ENCODE results near the gene LIMK2. TPM values are rescaled to one million over a fixed set of nuclear protein-coding genes. Genes with fewer than 3 reads are reported as not detected.

The LIMK2 gene
- total RNA-seq, 1 experiment from 2014 or later, result 42.8 TPM

- Mint-ChIP-seq H3K27ac (no peak overlapping the region), H3K9me3 (no peaks in the 10 kb centered on the region), H3K36me3 (no peaks in the 10 kb centered on the region), H3K4me3 (no peak overlapping the region), H3K4me1 (peaks cover 11% of the 10 kb centered on the region), H3K27me3 (ENCODE audit: low read depth) (no peaks in the 10 kb centered on the region)
- POLR2A ChIA-PET, result no interaction called here
- no peak for ATAC-seq
- no peak for DNase-seq (ENCODE audit: low spot score)
- TF ChIP-seq NFYB (CRISPR knock-in tag; conservative IDR thresholded peaks at IDR 0.05; ENCODE audit: low read depth) (no peak), RORB (CRISPR knock-in tag; IDR thresholded peaks at IDR 0.05) (no peak), TP53 (CRISPR knock-in tag; IDR thresholded peaks at IDR 0.05) (no peak), CDX4 (CRISPR knock-in tag; IDR thresholded peaks at IDR 0.05; ENCODE audit: borderline replicate concordance) (no peak), PREB (CRISPR knock-in tag; IDR thresholded peaks at IDR 0.05; ENCODE audit: borderline replicate concordance) (no peak), FOXJ3 (CRISPR knock-in tag; IDR thresholded peaks at IDR 0.05; ENCODE audit: borderline replicate concordance) (no peak), ZNF532 (CRISPR knock-in tag; IDR thresholded peaks at IDR 0.05; ENCODE audit: borderline replicate concordance) (no peak), MYBL2 (CRISPR knock-in tag; IDR thresholded peaks at IDR 0.05) (no peak), FOXP4 (CRISPR knock-in tag; IDR thresholded peaks at IDR 0.05) (no peak), ATF6 (CRISPR knock-in tag; IDR thresholded peaks at IDR 0.05) (no peak), SMAD4 (CRISPR knock-in tag; IDR thresholded peaks at IDR 0.05) (no peak), ZBTB21 (CRISPR knock-in tag; IDR thresholded peaks at IDR 0.05; ENCODE audit: borderline replicate concordance) (no peak), JUN (CRISPR knock-in tag; IDR thresholded peaks at IDR 0.05) (no peak), PRDM15 (CRISPR knock-in tag; IDR thresholded peaks at IDR 0.05) (no peak), TCF7 (CRISPR knock-in tag; IDR thresholded peaks at IDR 0.05; ENCODE audit: low read depth) (no peak), IRF1 (CRISPR knock-in tag; IDR thresholded peaks at IDR 0.05) (no peak), HMGXB4 (CRISPR knock-in tag; IDR thresholded peaks at IDR 0.05) (no peak), USF1 (CRISPR knock-in tag; IDR thresholded peaks at IDR 0.05) (no peak), NR3C1 (CRISPR knock-in tag; conservative IDR thresholded peaks at IDR 0.05; ENCODE audit: low read depth) (no peak)
- CTCF ChIA-PET, result interaction anchor here (1.1 to 7.3 kb wide), 2 partner anchors 10 to 69 kb away, joined by 3 to 57 read pairs; partner anchors contain the start of gene LIMK2
Measured at GRCh38 chr22:31281733-31282132, 69.6 kb downstream of the LIMK2 start.
